Mucosa of gallbladder (tissue), 1 donor: ENCODE measurements around the gene CCL2. TPM values are rescaled to one million over a fixed set of nuclear protein-coding genes. Genes with fewer than 3 reads are reported as not detected.
A peak's percentile ranks its signal among the peaks of the same experiment; 100 is the strongest.
"Not testable (repeated sequence)": the region's sequence is repeated elsewhere in the genome, so short reads cannot be mapped to it uniquely, and the experiment has no call there.

ENCODE experiments used
- DNase-seq: peaks from one replicate; pipeline ENCODE4 v3.0.0-alpha.2; 2020; ENCODE audit warnings: low spot score
- total RNA-seq: library from RNA; stranded (reverse); gene quantifications from one replicate; pipeline ENCODE4 v1.2.1, GENCODE V29; 2021
- donor health status: DM: no; HTN: no; CAD: no.

The CCL2 gene
- total RNA-seq, result 32.0 TPM

GRCh38 chr17:34254651-34255380 is at the start of gene CCL2:
CCL2 (plus strand) TSS chr17:34255285; CDS start chr17:34255350, 65 bp downstream.
- DNase-seq, result peak; percentile 72

GRCh38 chr17:34205401-34205800 is 49.7 kb upstream of the CCL2 start:
- no peak for DNase-seq

- no peak for DNase-seq
Observed at GRCh38 chr17:34206569-34206968, 48.5 kb upstream of the CCL2 start.

GRCh38 chr17:34207572-34207971 is 47.5 kb upstream of the CCL2 start:
- no peak for DNase-seq

GRCh38 chr17:34218748-34219147 is 36.3 kb upstream of the CCL2 start:
- DNase-seq, result no peak

GRCh38 chr17:34219405-34219804 is 35.7 kb upstream of the CCL2 start:
- no peak for DNase-seq

- no peak for DNase-seq
Observed at GRCh38 chr17:34220045-34220751, 34.9 kb upstream of the CCL2 start.

- no peak for DNase-seq
Observed at GRCh38 chr17:34220752-34221395, 34.2 kb upstream of the CCL2 start.

GRCh38 chr17:34221411-34221810 is 33.7 kb upstream of the CCL2 start:
- no peak for DNase-seq

GRCh38 chr17:34222722-34223497 is 32.2 kb upstream of the CCL2 start:
- DNase-seq, result no peak

- no peak for DNase-seq
Observed at GRCh38 chr17:34225046-34225445, 30.0 kb upstream of the CCL2 start.

GRCh38 chr17:34226011-34226743 is 28.9 kb upstream of the CCL2 start:
- DNase-seq, result no peak

- DNase-seq, result no peak
Observed at GRCh38 chr17:34226744-34227034, 28.4 kb upstream of the CCL2 start.

GRCh38 chr17:34227293-34227692 is 27.8 kb upstream of the CCL2 start:
- DNase-seq, result not testable (repeated sequence)

- no peak for DNase-seq
Observed at GRCh38 chr17:34227707-34228106, 27.4 kb upstream of the CCL2 start.

- DNase-seq, result no peak
Observed at GRCh38 chr17:34228781-34229180, 26.3 kb upstream of the CCL2 start.

- no peak for DNase-seq
Observed at GRCh38 chr17:34230342-34230741, 24.7 kb upstream of the CCL2 start.

GRCh38 chr17:34234616-34235015 is 20.5 kb upstream of the CCL2 start:
- DNase-seq, result no peak

GRCh38 chr17:34235389-34236028 is 19.6 kb upstream of the CCL2 start:
- peak; percentile 51 for DNase-seq

GRCh38 chr17:34236281-34236892 is 18.7 kb upstream of the CCL2 start:
- no peak for DNase-seq

- no peak for DNase-seq
Observed at GRCh38 chr17:34237458-34237857, 17.6 kb upstream of the CCL2 start.
